Hypothalamus (tissue), 51 donors: Measurements from ENCODE around the gene FBXW8.

Experiments
- DNase-seq, 51 donors: peaks; one replicate each; lab custom pipeline; 2025; lab: John Stamatoyannopoulos, UW

The FBXW8 gene

DNA sequence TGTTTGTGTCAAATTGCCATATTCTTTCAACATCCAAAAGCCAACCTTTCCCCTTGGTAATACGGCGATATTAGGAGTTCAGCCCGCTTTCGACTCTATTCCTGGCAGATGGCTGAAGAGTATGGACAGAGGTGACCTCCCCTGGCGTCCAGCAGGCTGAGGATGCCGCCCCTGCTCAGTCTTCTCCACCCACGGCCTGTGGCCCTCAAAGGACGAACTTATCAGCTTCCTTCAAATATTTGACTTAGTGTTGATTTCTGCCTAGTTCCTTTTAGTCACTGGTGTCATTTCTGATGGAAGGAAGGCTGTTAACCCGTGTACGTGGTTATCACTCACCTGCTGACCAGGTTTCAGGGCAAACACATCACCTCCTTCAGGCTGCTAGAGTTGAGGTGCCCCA, 123.5 kb downstream of the FBXW8 start:
- DNase-seq: no peak

DNA sequence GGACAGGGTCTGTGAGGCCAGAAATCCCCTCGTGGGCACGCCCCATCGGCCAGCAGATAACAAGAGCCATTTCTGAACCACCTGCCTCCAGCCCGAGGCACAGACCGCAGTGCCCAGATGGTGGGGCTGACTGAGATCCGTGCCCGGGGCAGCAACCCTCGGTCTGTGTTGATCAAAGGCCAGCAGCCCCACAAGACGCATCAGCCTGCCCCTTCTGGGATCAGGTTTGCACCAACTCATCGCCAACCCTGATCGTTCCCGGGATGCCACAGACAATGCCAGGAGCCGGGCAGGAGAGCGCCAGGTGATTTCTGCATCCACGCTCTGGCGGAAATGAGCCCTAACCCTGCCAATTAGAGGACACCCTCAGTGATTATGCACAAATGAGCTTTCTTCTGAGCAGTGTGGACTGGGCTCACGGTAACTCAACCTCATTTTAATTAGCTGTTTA, 124.0 kb downstream of the FBXW8 start:
- no peak for DNase-seq

DNA sequence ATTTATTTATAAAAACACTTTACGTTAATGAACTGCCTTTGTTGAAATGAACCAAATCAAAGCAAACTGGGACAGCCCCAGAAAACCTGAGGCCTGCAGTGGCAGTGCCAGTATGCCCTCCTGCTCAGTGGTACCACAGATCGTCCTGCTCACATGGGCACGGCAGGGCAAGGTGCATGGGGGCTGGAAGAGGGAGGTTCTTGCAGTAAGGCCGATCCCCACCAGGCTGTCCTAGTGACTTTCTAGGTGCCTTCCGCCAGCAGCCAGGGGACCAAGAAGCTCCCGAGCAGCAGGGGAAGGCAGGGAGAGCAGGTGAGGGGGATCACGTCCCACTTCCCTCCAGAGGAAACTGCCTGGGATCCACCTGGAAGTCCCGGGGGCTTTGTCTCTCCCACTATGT, 124.5 kb downstream of the FBXW8 start:
- DNase-seq: no peak

DNA sequence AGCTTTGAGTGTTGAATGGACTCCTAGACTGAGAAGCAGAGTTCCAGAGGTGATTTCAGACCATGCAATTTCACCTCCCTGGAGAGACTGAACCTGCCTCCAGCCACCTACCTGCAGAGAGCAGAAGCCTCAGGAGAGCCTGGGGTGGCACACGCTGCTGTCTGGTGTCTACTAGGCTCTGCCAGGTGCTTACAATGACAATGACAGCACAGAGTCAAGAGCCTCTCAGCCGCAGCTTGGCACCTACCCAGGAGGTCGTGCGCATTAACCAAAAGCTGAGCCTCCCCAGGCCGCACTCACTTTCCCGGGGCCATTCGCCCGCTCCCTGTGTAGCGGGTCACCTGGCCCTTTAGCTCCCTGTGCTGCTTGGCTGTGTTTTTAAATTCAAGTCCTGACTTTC, 125.3 kb downstream of the FBXW8 start:
- DNase-seq: no peak

DNA sequence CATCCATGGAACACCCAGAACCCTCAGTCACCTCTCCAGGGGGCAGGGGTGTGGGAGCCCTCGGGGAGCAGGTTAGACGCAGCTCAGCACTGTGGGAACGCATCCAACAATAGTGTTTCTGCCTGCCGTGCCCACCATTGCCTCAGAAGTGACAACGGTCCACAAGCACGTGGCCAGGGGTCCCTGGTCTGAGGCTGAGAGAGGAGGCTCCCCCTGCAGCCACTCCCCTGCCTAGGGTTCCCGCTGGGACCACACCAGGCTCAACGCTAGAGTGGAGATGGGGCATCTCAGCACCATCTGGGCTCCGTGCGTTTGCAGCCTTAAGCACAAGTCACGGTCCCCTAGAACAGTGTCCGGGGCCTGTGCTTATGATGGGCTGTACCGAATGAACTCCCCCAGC, 125.8 kb downstream of the FBXW8 start:
- no peak for DNase-seq

DNA sequence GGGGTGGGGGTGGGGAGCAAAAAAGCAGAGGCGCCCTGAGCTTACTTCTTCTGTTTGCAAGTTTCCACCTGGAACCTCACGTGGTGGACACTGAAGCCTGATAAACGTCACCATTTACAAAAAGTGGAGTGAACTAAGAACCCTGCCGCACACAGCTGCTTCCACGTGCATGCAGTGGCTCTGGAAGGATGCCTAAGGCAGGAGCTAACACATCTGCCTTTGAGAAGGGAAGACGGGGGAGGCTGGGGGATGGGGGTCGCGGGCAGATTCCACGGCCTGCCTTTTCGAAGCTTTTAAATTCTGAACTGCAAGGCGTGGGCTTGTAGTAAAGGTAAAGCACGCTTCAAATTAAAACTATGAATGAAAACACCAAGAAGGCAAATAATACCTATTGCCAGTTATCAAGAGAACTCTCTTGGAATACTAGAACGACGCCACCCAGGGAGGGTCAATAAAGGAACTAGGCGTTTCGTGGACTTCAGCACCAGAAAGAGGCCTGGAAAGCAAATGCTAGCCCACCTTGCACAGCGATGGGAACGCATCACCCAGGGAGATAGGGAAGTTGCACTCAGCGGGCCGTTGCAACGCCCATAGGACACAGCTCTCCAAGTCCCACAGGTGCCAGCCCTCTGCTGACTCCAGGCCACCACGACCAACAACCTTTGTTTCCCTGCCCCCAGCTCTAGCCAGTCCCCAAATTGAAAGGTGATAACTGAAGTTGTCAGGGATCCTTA, 126.7 kb downstream of the FBXW8 start:
- DNase-seq: peak in 1 of 51 donors; percentile 30

DNA sequence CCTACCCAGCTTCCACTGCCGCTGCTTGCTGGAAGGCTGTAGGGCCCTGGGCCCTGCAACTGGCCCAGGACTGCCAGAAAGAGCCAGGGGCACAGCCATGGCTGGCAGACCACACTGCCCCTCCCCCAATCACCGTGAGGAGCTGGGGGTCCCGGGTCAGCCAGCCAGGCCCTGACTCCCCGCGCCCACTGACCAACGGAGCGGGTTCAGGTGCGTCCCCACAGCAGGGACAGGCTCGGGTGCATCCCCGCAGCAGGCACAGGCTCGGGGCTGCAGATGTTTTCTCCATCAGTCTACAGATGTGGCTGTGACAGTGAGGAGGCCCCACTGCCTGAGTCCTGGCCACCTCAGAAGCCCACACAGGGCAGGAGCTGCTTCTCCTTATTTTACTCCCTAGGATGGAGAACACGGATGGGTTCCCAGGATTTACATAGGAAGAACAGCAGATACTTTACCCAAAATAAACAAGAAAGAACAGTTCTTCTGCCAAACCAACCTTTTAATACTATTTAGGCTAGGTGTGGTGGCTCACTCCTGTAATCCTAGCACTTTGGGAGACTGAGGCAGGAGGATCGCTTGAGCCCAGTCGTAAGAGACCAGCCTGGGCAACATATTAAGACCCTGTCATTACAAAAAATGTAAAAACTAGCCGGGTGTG, 127.4 kb downstream of the FBXW8 start:
- DNase-seq: no peak

DNA sequence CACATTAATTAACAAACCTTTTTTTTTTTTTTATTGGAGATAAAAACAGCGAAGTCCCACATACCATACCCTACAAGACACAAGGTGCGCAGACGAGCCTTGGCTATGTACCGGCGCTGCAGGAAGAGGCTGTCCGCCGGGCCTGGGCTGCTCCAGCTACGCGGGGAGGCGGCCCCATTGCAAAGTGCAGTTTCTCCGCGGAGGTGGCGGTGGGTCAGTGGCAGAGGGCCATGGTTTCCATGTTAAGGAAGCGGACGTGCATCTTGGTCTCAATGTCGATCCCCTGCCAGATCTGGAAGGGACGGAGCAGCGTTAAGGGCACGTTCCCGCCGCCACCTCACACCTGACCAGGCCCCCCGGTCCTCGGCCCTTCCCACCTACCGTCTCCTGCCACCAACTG, 128.2 kb downstream of the FBXW8 start:
- no peak for DNase-seq

DNA sequence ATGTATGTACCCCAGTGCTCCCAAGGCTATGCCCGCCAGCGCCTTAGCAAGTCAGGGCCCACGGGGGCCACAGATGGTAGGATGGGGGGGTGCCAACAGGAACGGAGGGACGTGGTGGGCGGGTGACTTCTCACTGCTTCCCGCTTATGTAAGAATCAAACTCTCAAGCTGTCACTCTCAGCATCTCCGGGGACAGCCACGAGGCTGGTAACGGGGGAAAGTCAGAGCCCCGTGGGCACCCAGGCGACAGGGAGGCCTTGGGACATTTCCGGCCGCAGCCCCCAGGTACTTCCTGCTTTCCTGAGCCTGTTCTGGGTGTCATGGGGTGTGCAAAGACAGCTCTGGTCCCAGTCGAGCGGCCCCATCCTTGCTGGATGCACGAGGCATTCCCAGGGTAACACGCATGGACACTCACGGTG, 129.2 kb downstream of the FBXW8 start:
- DNase-seq: no peak

DNA sequence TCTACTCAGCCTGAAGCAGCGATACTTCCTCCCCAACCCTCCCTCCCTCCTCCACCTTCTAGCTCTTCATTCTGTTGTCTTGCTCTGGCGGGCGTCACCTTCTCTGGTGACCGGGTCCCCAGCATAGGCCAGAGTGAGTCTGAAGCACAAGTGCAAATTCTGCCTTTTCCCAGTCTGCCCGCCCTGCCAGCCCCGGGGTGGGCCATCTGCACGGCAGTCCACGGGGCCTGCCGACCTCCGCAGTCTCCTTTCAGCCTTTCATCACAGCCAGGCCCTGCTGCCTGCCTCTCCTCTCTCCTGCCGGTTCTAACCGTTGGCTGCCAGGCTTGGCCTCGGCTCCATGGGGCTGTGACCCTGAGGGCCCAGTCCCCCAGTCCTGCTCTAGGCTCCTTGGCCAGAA, 129.7 kb downstream of the FBXW8 start:
- peak in 1 of 51 donors; percentile 12 for DNase-seq

DNA sequence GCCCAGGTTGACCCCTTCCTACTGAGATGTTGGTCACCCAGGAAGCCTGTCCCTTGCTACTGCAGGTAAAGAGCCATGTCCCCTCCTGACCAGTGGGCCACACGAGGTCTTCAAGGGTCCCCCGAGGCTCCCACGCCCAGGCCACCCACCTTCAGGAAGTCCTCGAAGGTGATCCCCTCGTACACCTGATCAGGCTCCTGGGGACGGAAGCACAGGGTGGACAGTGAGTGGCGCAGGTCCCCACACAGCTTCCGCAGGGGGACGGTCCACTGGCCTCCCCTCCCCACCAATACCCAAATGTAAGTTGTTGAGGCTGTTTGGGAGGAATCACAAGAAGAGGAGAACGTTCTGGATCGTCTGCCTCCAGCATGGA, 131.0 kb downstream of the FBXW8 start:
- DNase-seq: no peak

DNA sequence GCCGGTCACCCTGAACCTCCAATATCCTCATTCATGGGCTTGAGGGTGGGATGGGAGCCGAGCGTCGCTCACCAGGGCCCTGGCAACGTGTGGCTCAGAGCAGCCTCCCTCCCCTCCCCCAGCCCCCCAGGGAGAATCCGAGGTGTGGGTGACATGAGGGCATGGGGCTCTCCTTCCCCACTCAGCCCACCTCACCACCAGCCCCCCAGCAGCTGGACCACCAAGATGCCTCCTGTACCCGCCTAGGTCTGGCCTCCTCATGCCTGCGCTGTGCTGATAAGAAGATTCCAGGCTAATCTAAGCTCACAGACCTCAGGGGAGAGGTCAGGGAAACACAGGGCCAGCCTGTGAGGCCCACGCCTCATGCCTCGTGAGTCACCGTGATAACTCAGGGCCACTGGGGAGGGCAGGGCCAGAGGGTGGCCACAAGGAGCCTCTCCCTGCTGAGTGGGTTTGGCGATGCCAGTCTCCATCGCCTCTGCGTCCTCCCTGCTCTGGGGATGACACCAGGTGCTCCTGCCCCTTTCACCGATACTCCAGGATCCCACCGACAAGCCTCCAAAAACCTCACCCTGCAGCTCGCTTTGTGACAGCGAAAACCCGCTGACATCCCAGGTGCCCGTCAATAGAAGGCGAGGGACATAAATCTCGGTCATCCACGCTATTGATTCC, 131.6 kb downstream of the FBXW8 start:
- DNase-seq: no peak

DNA sequence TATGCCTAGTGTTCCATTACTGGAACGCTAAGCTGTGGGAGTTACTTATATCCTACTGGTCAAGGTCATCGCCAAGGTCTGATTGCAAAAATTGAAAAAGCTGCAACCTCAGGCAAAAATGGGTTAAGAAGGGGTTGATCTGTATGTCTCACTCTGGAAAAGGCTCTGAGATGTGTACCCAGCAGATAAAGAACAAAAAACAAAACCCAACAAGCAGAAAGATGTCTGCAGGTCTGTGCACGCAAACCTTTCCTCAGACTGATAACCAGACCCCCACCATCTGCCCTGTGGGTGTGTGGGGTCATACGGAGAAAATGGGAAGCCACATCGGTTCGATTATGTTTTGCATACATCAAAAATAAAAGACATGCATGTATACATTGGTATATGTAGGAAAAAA, 132.1 kb downstream of the FBXW8 start:
- DNase-seq: no peak

DNA sequence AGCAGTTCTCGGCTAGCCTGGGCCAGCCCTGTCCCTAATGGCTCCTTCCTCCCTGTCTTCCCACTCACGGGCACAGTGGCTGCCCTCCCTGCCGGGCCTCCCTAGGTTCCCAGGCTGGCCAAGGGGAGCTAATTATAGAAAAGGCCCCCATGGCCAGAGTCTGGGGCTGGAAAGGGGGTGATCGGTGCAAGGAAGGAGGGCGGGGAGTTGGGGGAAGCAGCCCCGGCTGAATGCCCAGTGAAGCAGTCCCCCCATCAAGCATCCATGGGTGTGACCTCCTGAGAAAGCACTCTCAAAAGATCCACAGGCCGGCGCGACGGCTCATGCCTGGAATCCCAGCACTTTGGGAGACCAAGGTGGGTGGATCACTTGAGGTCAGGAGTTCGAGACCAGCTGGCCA, 133.6 kb downstream of the FBXW8 start:
- DNase-seq: no peak

DNA sequence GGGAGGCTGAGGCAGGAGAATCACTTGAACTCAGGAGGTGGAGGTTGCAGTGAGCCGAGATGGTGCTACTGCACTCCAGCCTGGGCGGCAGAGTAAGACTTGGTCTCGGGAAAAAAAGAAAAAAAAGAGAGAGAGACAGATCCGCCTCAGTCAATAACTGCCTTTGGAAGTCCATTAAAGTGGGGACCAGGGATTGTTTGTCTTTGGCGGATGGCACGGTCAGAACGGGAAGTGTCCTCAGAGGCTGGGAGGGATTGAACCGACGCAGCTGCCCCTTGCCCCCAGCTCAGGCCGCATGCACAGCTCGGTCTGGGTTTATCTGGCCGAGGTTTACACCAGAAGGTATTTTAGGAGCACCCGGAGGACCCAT, 134.0 kb downstream of the FBXW8 start:
- DNase-seq: peak in 1 of 51 donors; percentile 13

DNA sequence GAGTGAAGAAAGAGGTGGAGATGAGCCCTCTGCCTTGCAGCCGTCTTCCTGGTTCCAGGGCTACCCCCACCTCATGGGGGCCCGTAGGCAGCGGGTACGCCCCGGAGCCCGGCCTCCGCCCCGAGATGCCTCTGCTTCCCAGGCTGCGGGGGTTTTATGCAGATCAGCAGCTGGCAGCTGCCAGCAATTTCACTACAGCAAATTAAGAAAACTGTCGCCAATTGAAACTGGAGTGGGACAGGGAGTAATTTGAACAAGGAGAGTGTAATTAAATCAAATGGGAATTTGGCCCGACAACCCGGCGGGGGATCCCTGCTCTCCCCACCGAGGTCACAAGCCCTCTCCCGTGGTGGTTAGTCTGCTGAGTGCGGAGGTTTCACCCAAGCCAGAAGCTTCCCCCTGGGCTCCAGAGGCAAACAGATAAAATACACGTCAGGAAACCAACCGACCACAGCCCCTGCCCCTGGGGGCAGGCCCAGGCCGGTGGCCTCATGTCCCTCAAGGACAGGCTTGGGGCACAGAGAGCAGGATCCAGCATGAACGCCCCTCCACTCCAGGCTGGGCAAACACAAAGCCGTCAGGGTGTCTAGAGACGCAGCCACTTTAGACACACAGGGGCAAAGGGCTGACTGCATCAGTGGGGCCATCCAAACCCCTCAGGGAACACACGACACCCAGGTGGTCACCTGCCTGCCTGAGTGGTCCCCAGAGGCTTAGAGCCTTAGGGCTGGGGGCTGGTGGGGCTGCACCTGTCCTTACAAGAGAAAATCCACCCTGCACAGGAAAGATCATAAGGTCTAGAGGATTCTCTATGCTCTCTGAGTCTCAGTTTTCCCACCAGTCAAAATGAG, 134.6 kb downstream of the FBXW8 start:
- peak in 13 of 51 donors; percentile 10 to 32 (median 19) for DNase-seq

DNA sequence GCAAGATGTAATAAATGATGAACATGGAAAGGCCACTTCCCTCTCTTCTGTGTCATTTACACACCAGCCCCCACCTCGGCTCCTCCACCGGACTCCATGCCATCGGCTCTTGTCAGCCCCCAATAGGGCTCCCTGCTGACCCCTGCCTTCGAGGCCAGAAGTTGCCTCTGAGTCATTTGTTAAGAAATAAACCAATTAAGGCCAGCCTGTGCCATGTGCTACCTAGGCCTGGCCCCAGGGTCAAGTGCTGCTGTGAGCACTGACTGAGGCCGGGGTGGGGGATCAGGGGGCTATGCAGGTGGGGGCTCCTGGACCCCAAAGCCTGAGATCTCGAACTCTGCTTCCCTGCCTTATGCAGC, 135.2 kb downstream of the FBXW8 start:
- peak in 1 of 51 donors; percentile 12 for DNase-seq

DNA sequence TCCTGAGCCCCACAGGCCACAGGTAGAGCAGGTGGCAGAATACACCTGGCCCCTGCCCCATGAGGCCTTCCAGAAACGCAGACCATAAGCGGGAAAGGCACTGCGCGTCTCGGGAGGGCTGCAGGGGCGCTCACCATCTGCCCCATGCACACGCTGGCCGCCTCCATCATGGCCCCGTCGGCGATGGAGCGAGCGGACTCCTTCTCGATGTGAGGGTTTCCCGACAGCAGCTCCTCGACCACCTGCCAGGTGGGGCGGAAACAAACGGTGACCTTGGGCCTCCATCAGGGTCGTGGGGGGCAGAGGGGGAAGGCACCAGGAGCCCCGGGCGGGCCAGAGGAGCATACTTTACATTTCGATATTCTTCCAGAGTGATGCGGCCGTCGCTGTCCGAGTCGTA, 135.7 kb downstream of the FBXW8 start:
- no peak for DNase-seq

DNA sequence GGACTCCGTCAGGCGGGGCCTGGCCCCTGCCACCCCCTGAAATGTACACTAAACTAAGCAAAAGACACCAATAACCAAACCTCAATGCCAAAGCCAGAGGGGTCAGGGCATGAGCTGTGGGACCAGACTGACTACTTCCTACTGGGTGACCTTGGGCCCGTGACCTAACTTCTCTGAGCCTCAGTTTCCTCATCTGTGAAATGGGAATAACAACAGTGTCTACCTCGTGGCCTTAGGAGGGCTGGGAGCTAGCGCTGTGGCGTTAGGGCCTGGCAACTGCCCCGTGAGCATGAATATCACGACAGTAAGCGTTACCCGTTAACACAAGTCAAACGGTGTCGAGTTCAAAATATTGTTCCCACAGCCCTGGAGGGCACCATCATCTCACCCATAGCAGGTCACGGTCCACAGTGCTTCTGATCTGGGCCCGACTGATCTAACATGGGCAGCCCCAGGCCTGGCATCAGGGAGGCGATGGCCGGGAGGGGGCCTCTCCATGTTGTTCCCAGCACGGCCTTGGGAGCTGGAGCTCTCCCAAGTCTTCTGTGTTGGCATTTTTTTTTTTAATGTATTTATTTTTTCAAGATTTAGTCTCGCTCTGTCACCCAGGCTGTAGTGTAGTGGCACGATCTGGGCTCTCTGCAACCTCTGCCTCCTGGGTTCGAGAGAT, 136.2 kb downstream of the FBXW8 start:
- DNase-seq: no peak

DNA sequence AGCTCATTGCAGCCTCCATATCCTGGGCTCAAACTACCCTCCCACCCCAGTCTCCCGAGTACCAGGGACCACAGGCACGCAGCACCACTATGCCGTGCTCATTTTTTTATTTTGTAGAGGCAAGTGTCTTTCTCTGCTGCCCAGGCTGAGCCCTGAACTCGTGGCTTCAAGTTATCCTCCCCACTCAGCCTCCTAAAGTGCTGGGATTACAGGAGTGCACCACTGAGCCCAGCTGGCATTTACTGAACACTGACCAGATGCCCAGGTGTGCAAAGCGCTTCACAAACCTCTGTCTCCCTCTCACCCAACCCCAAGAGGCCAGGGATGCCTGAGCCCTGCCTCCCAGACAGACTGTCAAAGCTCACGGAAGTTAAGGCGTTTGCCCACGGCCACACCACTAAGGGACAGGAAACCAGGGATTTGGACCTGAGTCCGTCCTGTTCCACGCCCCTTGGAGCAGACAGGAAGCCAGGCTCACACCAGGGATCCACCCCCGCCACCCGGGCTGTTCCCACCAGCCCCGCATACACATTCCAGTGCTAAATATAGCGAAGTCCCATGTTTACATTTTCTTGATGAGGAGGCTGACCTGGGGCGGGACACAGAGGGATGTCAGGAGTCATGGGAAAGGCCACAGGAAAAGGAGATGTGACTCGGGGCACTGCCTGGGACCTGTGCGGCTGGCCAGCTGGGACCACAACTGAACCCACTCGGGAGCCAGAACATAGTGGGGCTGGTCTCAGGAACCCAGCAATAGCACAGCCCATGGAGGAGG, 137.2 kb downstream of the FBXW8 start:
- DNase-seq: no peak
